ENCODE measurements around the gene TRAF2.
A peak's percentile ranks its signal among the peaks of the same experiment; 100 is the strongest.
"Not testable (repeated sequence)": the region's sequence is repeated elsewhere in the genome, so short reads cannot be mapped to it uniquely, and the experiment has no call there.

Gene TRAF2

DNA sequence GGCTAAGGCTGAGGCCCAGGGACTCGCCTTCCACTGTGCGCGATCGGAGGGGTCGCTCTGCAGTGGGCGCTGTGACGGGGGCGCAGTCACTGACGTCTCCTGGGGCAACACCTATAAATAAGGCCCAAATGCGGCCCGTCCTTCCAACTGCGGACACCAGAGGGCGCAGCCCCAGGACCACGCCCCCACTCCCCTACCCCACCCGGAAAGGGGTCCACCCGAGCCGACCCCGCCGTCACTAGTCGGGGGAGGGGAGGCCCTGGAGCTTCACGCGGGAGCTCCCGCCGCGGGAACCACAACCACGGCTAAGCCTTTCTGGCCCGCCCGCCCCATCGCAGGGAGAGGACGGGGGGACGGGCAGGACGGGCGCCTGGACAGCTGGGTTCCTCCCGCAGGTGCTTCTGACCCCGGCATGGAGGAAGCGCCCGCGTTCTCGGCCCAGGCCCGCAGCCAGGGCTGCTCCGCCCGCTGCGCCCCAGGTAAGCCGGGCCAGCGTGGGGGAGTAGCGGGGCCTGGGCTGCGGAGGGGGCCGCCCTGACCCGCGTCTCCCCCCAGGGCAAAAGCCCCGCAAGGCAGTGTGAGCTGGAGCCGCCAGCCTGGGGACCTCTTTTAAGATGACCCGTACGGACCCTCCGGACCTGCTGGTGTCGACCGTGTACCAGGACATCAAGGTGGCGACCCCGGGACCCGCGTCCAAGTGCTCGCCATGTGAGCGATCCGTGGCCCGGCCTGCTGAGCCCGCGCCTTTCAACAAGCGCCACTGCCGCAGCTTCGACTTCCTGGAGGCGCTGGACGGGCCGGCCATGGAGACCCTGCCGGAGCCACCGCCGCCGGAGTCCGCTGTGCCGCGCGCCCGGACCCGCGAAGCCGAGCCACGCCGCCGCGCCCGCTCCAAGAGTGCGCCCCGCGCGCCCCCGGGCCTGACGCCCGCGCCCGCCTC, 42.2 kb upstream of the TRAF2 start:
- peaks cover 15% of the 10 kb centered on the region for H3K27me3 ChIP-seq (replicated peaks)
- in situ Hi-C loops (cut with HindIII; ENCODE audit: low pct_ligation_motif_present, low sequenced_read_pairs); H3K4me3 ChIP-seq (ENCODE audit: low read depth, low read length); H3K36me3 ChIP-seq (replicated peaks); DNase-seq; H3K27ac ChIP-seq: not testable (repeated sequence)
- TF ChIP-seq, protein P1, sequence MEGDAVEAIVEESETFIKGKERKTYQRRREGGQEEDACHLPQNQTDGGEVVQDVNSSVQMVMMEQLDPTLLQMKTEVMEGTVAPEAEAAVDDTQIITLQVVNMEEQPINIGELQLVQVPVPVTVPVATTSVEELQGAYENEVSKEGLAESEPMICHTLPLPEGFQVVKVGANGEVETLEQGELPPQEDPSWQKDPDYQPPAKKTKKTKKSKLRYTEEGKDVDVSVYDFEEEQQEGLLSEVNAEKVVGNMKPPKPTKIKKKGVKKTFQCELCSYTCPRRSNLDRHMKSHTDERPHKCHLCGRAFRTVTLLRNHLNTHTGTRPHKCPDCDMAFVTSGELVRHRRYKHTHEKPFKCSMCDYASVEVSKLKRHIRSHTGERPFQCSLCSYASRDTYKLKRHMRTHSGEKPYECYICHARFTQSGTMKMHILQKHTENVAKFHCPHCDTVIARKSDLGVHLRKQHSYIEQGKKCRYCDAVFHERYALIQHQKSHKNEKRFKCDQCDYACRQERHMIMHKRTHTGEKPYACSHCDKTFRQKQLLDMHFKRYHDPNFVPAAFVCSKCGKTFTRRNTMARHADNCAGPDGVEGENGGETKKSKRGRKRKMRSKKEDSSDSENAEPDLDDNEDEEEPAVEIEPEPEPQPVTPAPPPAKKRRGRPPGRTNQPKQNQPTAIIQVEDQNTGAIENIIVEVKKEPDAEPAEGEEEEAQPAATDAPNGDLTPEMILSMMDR (IDR thresholded peaks at IDR 0.05; ENCODE audit: low read depth, low read length, missing control alignments): peak; percentile 61

DNA sequence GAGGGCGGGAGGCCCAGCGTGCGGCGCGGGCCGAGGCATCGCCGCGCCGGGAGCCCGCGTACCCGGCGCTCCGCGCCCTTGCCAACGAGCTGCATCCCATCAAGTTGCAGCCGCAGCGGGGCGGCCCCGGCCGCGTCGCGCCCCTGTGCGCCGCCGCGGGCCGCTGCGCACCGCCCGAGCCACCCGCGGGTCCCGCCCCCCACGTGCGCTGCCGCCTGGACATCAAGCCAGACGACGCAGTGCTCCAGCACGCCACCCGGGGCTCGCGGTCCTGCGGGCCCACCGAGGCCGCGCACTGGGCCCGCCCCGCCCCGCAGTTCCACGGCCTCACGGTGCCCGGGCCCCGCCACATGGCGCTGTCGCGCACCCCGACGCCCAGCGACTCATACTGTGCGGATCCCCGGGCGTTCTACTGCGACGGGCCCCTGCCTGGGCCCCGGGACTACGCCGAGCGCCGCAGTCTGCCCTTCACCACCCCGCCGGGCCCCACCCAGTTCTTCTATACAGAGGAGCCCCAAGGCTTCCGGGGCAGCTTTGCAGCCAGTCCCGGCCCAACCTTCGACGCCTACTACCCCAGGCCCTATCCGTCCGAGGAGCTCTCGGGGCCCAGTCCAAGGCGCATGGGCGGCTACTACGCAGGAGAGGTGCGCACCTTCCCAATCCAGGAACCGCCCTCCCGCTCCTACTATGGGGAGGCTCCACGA, 41.4 kb upstream of the TRAF2 start:
- in situ Hi-C loops (cut with HindIII; ENCODE audit: low pct_ligation_motif_present, low sequenced_read_pairs): no loop called here
- TF ChIP-seq, protein P1 (IDR thresholded peaks at IDR 0.05; ENCODE audit: low read depth, low read length, missing control alignments): no peak
- Histone ChIP-seq H3K36me3 (replicated peaks) (peaks cover 2% of the 10 kb centered on the region), H3K4me3 (ENCODE audit: low read depth, low read length) (no peak overlapping the region), H3K27me3 (replicated peaks) (peaks cover 15% of the 10 kb centered on the region), H3K27ac (no peak overlapping the region)
- DNase-seq: no peak

DNA sequence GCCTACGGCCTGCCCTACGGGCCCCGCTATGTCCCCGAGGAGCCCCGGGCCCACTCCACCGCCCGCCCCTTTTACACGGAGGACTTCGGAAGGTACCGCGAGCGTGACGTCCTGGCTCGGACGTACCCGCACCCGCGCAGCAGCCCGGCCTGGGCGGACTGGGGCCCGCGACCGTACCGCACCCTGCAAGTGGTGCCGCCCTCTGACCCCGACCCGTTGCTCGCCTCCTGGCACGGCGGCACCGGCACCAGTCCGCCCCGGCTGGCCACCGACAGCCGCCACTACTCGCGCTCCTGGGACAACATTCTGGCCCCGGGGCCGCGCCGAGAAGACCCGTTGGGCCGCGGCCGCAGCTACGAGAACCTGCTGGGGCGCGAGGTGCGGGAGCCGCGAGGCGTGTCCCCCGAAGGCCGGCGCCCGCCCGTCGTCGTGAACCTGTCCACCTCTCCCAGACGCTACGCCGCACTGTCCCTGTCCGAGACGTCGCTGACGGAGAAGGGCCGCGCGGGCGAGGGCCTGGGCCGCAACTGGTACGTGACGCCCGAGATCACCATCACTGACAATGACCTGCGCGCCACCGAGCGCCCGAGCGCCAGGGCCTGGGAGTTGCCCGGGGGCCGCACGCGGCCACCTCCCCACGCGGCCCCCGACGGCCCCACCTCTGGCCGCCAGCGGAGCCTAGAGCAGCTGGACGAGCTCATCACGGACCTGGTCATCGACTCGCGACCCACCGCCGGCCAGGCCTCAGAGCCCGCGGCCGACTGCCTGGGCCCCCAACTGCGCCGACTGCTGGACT, 40.7 kb upstream of the TRAF2 start:
- peaks cover 7% of the 10 kb centered on the region for H3K36me3 ChIP-seq (replicated peaks)
- H3K4me3 ChIP-seq (ENCODE audit: low read depth, low read length): no peak overlapping the region
- TF ChIP-seq, protein P1 (IDR thresholded peaks at IDR 0.05; ENCODE audit: low read depth, low read length, missing control alignments): no peak
- peaks cover 15% of the 10 kb centered on the region for H3K27me3 ChIP-seq (replicated peaks)
- no peak for DNase-seq
- H3K27ac ChIP-seq: no peak overlapping the region
- in situ Hi-C loops (cut with HindIII; ENCODE audit: low pct_ligation_motif_present, low sequenced_read_pairs): no loop called here

DNA sequence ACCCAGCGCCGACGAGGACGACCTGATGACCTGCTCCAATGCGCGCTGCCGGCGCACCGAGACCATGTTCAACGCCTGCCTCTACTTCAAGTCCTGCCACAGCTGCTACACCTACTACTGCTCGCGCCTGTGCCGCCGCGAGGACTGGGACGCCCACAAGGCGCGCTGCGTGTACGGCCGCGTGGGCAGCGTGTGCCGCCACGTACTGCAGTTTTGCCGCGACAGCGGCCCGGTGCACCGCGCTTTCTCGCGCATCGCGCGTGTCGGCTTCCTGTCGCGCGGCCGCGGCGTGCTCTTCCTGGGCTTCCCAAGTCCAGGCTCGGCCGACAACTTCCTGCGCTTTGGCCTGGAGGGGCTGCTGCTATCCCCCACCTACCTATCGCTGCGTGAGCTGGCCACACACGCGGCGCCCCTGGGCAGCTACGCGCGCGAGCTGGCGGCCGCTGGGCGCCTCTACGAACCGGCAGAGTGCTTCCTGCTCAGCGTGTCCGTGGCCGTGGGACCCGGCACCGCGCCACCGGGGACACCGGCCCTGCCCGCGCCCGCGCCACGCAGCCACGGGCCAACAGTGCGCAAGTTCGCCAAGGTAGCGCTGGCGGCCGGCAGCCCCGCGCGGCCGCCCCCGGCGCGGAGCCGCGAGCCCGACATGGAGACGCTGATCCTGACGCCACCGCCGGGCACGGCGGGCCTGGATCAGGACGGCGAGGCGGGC, 39.8 kb upstream of the TRAF2 start:
- Histone ChIP-seq H3K36me3 (replicated peaks) (peaks cover 16% of the 10 kb centered on the region), H3K27ac (no peak overlapping the region), H3K4me3 (ENCODE audit: low read depth, low read length) (no peak overlapping the region), H3K27me3 (replicated peaks) (peaks cover 15% of the 10 kb centered on the region)
- in situ Hi-C loops (cut with HindIII; ENCODE audit: low pct_ligation_motif_present, low sequenced_read_pairs): no loop called here
- DNase-seq: no peak
- TF ChIP-seq, protein P1 (IDR thresholded peaks at IDR 0.05; ENCODE audit: low read depth, low read length, missing control alignments): no peak

DNA sequence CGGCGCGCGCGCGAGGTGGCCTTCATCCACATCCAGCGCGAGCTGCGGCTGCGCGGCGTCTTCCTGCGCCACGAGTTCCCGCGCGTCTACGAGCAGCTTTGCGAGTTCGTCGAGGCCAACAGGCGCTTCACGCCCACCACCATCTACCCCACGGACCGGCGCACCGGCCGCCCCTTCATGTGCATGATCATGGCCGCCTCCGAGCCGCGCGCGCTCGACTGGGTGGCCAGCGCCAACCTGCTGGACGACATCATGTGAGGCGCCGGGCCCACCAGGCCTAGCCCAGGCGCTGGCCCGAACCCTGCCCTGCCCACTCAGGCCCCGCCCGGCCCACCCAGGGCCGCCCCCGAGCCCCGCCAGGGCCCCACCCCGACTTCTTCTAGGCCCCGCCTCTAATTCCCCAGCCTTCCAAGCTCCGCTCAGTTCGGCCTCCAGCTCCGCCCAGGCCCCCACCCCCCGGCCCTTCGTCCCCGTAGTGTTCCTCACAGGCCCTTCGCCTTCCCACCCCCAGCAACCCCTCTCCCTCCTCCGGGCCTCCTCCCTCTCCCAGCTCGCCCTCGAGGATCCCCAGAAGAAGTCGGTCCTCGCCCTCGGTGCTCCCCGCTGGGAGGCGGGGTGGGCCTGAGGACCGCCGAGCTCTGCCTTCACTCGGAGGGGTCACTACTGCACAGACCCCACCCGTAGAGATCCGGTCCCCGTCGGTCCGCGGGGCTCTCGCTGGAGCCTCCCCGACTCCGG, 39.1 kb upstream of the TRAF2 start:
- peaks cover 15% of the 10 kb centered on the region for H3K27me3 ChIP-seq (replicated peaks)
- peaks cover 17% of the 10 kb centered on the region for H3K36me3 ChIP-seq (replicated peaks)
- H3K4me3 ChIP-seq (ENCODE audit: low read depth, low read length): peak overlapping the region; percentile 79
- TF ChIP-seq, protein P1 (IDR thresholded peaks at IDR 0.05; ENCODE audit: low read depth, low read length, missing control alignments): no peak
- in situ Hi-C loops (cut with HindIII; ENCODE audit: low pct_ligation_motif_present, low sequenced_read_pairs): no loop called here
- DNase-seq: peak; percentile 19
- no peak overlapping the region for H3K27ac ChIP-seq

Measured in brain microvascular endothelial cell (primary cell).